ENCODE results near the gene PADI1. TPM values are rescaled to one million over a fixed set of nuclear protein-coding genes. Genes with fewer than 3 reads are reported as not detected.
"Not testable (repeated sequence)": the region's sequence is repeated elsewhere in the genome, so short reads cannot be mapped to it uniquely, and the experiment has no call there.

PADI1 gene
- total RNA-seq, 4 donors from 2014 or later: 0.14 TPM; not detected in 3

DNA sequence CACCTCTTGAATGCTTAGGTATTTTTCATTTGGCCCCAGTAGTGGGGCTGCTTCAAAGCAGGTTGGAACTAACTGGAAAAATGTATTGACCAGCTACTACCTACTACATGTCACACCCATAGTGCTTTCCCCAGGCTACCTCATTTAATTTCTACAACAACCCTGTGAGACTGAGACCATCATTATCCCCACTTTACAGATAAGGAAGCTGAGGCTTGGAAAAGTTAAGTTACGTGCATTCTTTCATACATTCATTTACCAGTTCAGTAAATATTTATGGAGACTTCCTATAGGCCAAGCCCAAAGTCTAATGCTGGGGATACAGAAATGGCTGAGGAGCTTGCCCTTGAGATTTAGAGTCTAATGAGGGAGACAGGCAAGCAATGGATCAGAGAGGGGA lies 29.5 kb downstream of the PADI1 start:
- no peak overlapping the region for H3K27ac ChIP-seq
- no peak overlapping the region for H3K4me3 ChIP-seq
- no peaks in the 10 kb centered on the region for H3K4me1 ChIP-seq
- no peak for DNase-seq
- H3K9me3 ChIP-seq: no peaks in the 10 kb centered on the region
- no peaks in the 10 kb centered on the region for H3K27me3 ChIP-seq
- no peak for TF ChIP-seq POLR2A (IDR thresholded peaks at IDR 0.05)
- no peak for TF ChIP-seq CTCF (IDR thresholded peaks at IDR 0.05)
- intact Hi-C loops (cut with DNase I; ENCODE audit: low total_unique reads): loop anchor here (10.0 kb wide), 1 partner anchor 110 kb away; no protein-coding TSS in a partner anchor
- H3K36me3 ChIP-seq: no peaks in the 10 kb centered on the region

GRCh38 chr1:17235135-17235885 lies 30.4 kb downstream of the PADI1 start:
- no peaks in the 10 kb centered on the region for H3K36me3 ChIP-seq
- intact Hi-C loops (cut with DNase I; ENCODE audit: low total_unique reads): loop anchor here (10.0 kb wide), 1 partner anchor 111 kb away; no protein-coding TSS in a partner anchor

DNA sequence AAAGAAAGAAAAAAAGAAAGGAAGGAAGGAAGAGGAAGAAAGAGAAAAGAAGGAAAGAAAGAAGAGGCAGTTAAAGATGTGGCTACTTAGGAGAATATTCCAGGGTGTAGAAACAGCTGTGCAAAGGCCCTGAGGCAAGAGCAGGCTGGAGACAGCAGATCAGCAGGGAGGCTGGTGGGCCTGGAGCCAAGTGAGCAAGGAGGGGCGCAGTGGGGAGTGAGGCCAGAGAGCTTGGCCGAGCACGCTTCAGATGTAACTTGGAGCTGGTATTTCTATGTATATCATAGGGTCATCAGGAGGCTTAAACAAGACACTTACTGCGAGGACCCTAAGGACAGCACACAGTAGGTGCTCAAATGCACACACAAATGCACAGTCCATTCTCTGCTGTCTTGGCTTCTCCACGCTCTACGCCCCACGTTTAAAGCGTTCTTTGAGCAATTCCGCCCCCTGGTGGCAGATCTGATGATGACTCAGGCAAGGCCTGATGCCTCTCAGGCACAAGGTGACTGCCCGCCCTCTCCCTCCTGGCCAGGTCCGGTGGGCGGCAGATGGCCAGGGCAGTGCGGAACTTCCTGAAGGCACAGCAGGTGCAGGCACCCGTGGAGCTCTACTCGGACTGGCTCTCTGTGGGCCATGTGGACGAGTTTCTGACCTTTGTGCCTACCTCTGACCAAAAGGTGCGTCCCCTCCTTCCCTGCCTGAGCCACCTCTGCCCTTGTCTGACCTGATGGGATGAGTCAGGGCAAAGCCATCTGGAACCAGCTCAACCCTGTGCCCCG lies 32.0 kb downstream of the PADI1 start:
- intact Hi-C loops (cut with DNase I; ENCODE audit: low total_unique reads): loop anchor here (10.0 kb wide), 1 partner anchor 112 kb away; no protein-coding TSS in a partner anchor
- Histone ChIP-seq H3K27ac (no peak overlapping the region), H3K9me3 (no peaks in the 10 kb centered on the region), H3K27me3 (no peaks in the 10 kb centered on the region), H3K4me1 (no peaks in the 10 kb centered on the region), H3K36me3 (no peaks in the 10 kb centered on the region), H3K4me3 (no peak overlapping the region)
- DNase-seq: peak; percentile 66 to 72
- no peak for TF ChIP-seq POLR2A (IDR thresholded peaks at IDR 0.05)
- TF ChIP-seq CTCF (IDR thresholded peaks at IDR 0.05): peak; percentile 62 to 85 (median 80)

More at GRCh38 chr1:17235135-17235885, 30.4 kb downstream of the PADI1 start:
- H3K4me3 ChIP-seq: no peak overlapping the region
- H3K4me1 ChIP-seq: no peaks in the 10 kb centered on the region
- no peaks in the 10 kb centered on the region for H3K9me3 ChIP-seq
- no peak for DNase-seq
- TF ChIP-seq CTCF (IDR thresholded peaks at IDR 0.05) (no peak), POLR2A (IDR thresholded peaks at IDR 0.05) (no peak)
- no peaks in the 10 kb centered on the region for H3K27me3 ChIP-seq
- H3K27ac ChIP-seq: no peak overlapping the region

- Histone ChIP-seq H3K36me3 (no peaks in the 10 kb centered on the region), H3K27me3 (no peaks in the 10 kb centered on the region), H3K4me1 (no peaks in the 10 kb centered on the region), H3K27ac (no peak overlapping the region), H3K9me3 (no peaks in the 10 kb centered on the region), H3K4me3 (no peak overlapping the region)
- DNase-seq: no peak
- TF ChIP-seq POLR2A (IDR thresholded peaks at IDR 0.05): no peak
- TF ChIP-seq CTCF (IDR thresholded peaks at IDR 0.05): no peak
- intact Hi-C loops (cut with DNase I; ENCODE audit: low total_unique reads): loop anchor here (10.0 kb wide), 1 partner anchor 113 kb away; no protein-coding TSS in a partner anchor
These were observed 32.6 kb downstream of the PADI1 start for GRCh38 chr1:17237561-17237903.

- H3K4me3 ChIP-seq: no peak overlapping the region
- no peak for TF ChIP-seq CTCF (IDR thresholded peaks at IDR 0.05)
- TF ChIP-seq POLR2A (IDR thresholded peaks at IDR 0.05): no peak
- H3K27me3 ChIP-seq: no peaks in the 10 kb centered on the region
- H3K27ac ChIP-seq: no peak overlapping the region
- H3K36me3 ChIP-seq: no peaks in the 10 kb centered on the region
- H3K4me1 ChIP-seq: no peaks in the 10 kb centered on the region
- DNase-seq: no peak
- intact Hi-C loops (cut with DNase I; ENCODE audit: low total_unique reads): loop anchor here (10.0 kb wide), 1 partner anchor 115 kb away; no protein-coding TSS in a partner anchor
- H3K9me3 ChIP-seq: no peaks in the 10 kb centered on the region
These were observed 34.5 kb downstream of the PADI1 start for GRCh38 chr1:17239420-17239819.

DNA sequence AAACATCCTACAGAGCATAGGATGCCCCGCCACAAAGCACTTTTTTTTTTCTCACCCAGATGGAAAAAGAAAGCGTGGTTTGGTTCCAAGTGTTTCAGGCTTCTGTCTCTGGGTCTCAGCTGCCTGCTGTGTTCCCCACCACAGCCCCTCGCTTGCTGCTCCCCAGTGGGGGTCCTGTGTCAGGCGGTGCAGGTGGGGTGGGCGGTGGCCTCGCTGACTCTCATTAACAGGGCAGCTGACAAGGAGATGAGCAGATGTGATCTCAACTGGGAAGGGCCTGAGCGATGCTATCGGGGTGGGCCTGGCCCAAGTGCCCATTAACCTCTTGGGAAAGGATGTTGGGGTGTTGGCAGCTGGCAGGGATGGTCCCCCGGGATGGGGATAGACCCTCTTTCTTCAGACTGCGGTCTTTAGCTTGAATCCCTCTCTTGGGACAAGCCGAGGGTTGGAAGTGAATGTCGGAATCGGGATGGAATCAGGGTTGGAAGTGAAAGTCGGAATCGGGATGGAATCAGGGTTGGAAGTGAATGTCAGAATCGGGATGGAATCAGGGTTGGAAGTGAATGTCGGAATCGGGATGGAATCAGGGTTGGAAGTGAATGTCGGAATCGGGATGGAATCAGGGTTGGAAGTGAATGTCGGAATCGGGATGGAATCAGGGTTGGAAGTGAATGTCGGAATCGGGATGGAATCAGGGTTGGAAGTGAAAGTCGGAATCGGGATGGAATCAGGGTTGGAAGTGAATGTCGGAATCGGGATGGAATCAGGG lies 36.3 kb downstream of the PADI1 start:
- H3K36me3 ChIP-seq; H3K4me3 ChIP-seq; DNase-seq; H3K4me1 ChIP-seq; H3K27ac ChIP-seq; H3K9me3 ChIP-seq; H3K27me3 ChIP-seq; intact Hi-C loops (cut with DNase I; ENCODE audit: low total_unique reads): not testable (repeated sequence)

DNA sequence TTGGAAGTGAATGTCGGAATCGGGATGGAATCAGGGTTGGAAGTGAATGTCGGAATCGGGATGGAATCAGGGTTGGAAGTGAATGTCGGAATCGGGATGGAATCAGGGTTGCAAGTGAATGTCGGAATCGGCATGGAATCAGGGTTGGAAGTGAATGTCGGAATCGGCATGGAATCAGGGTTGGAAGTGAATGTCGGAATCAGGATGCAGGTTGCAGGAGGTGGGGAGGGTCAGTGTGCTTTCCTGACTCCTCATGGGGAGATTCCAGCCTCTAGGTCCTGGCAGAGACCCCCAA lies 36.8 kb downstream of the PADI1 start:
- H3K27ac ChIP-seq; DNase-seq; H3K36me3 ChIP-seq; H3K9me3 ChIP-seq; intact Hi-C loops (cut with DNase I; ENCODE audit: low total_unique reads); H3K4me1 ChIP-seq; H3K27me3 ChIP-seq; H3K4me3 ChIP-seq: not testable (repeated sequence)
